ENCODE results near the gene TMEM50A.

GRCh38 chr1:25342846-25343245 is 4.7 kb downstream of the TMEM50A start:
- TF ChIP-seq CTCF (IDR thresholded peaks at IDR 0.05) (no peak), POLR2A (IDR thresholded peaks at IDR 0.05) (no peak)

Data from lower leg skin (tissue), 3 donors.